K562 (cell line): Measurements from ENCODE around the gene ARHGEF1. TPM values are rescaled to one million over a fixed set of nuclear protein-coding genes. Genes with fewer than 3 reads are reported as not detected.

ENCODE experiments used
- ATAC-seq: fragments of 200-7000 bp; cut with Tn5 transposase; 3 replicates; pipeline ENCODE4 v1.9.1; 2020; ENCODE audit warnings: moderate library complexity
- BruUV-seq: library from RNA; stranded (reverse); fragments of 400-500 nt; replicated peaks from 2 replicates; lab custom pipeline; 2021; lab: Mats Ljungman, UMichigan
- CTCF ChIA-PET: fragments of 300-600 bp; formaldehyde crosslinking; extraction: SDS; loops from one replicate; lab custom pipeline; 2021; ENCODE audit warnings: low intra/inter-chr PET ratio; lab: Yijun Ruan, JAX
- POLR2A ChIA-PET: fragments of 300-600, 350-650 bp; sonication (Branson Sonifier 250); formaldehyde crosslinking; extraction: SDS; loops from one replicate; lab custom pipeline; 2021; ENCODE audit warnings: antibody characterized with exemption, inconsistent platforms; lab: Yijun Ruan, JAX
- DNase-seq, 4 experiments: peaks; one replicate each; pipeline versions ENCODE4 v3.0.0 to v3.0.0-alpha.2; 2011 to 2018; ENCODE audit warnings: low spot score in 3 of 4, mixed read lengths in 3 of 4; ENCODE audit errors: extremely low read depth in 1 of 4
- FAIRE-seq: peaks from 2 replicates; lab custom pipeline; 2011; peaks lifted over from hg19 to GRCh38; lab: Jason Lieb, UNC
- H2AFZ ChIP-seq: 2 replicates; pipeline ENCODE4 v1.6.0; 2011; ENCODE audit warnings: low read depth, low read length, control low read depth, inconsistent platforms
- H3K27ac ChIP-seq: fragments of 200-600 bp; 3 replicates; pipeline ENCODE4 v1.8.0; 2011; ENCODE audit warnings: low read depth, mild to moderate bottlenecking, control low read depth, inconsistent platforms, low read length, moderate library complexity, mixed read lengths; ENCODE audit errors: extremely low read depth
- H3K27me3 ChIP-seq, 2 experiments: fragments of 300-600 bp in 1 of 2; 2 replicates in 1 of 2; 3 replicates in 1 of 2; pipeline versions ENCODE4 v1.6.0 to v1.8.0; 2011; ENCODE audit warnings: inconsistent platforms in 2 of 2, low read length in 2 of 2, mild to moderate bottlenecking in 1 of 2, mixed read lengths in 1 of 2, moderate library complexity in 1 of 2; ENCODE audit not compliant: control insufficient read depth in 2 of 2, insufficient read depth in 2 of 2
- H3K36me3 ChIP-seq: fragments of 300-600 bp; 3 replicates; pipeline ENCODE4 v1.8.0; 2011; ENCODE audit warnings: mild to moderate bottlenecking, low read length, inconsistent platforms; ENCODE audit not compliant: control insufficient read depth, insufficient read depth
- H3K4me1 ChIP-seq, 2 experiments: fragments of 200-600 bp in 1 of 2; replicated peaks in 1 of 2; 2 replicates in 1 of 2; 3 replicates in 1 of 2; pipeline versions ENCODE4 v1.5.1 to v1.8.0; 2011; ENCODE audit warnings: inconsistent platforms in 2 of 2, low read length in 2 of 2, mild to moderate bottlenecking in 1 of 2, mixed read lengths in 1 of 2, moderate library complexity in 1 of 2; ENCODE audit not compliant: control insufficient read depth in 2 of 2, insufficient read depth in 2 of 2
- H3K4me2 ChIP-seq: 2 replicates; pipeline ENCODE4 v1.6.1; 2011; ENCODE audit warnings: low read length, control low read depth, inconsistent platforms, mixed read lengths; ENCODE audit not compliant: insufficient read depth
- H3K4me3 ChIP-seq: fragments of 200-600 bp; sonication (generic), shearing (Covaris generic); 2 replicates; pipeline ENCODE4 v1.5.1; 2016; ENCODE audit warnings: control low read depth, inconsistent platforms
- H3K79me2 ChIP-seq: fragments of 200-600 bp; 3 replicates; pipeline ENCODE4 v1.8.0; 2011; ENCODE audit warnings: low read length, inconsistent platforms; ENCODE audit not compliant: control insufficient read depth, insufficient read depth
- H3K9ac ChIP-seq, 2 experiments: 2 replicates each; pipeline versions ENCODE4 v1.6.0 to v1.6.1; 2011; ENCODE audit warnings: low read depth in 2 of 2, low read length in 2 of 2, control low read depth in 1 of 2, inconsistent platforms in 1 of 2, mild to moderate bottlenecking in 1 of 2, mixed read lengths in 1 of 2; ENCODE audit not compliant: insufficient read depth in 1 of 2
- H3K9me1 ChIP-seq: one replicate; pipeline ENCODE4 v1.6.0; 2011; ENCODE audit warnings: inconsistent platforms, mild to moderate bottlenecking, low read length, moderate library complexity; ENCODE audit not compliant: control insufficient read depth, insufficient read depth
- H3K9me3 ChIP-seq: replicated peaks from 2 replicates; pipeline ENCODE4 v1.5.1; 2011; ENCODE audit warnings: low read depth, low read length, inconsistent platforms; ENCODE audit not compliant: control insufficient read depth, insufficient read depth
- H4K20me1 ChIP-seq: replicated peaks from 2 replicates; pipeline ENCODE4 v1.6.1; 2011; ENCODE audit warnings: low read length, inconsistent platforms, mixed read lengths; ENCODE audit not compliant: control insufficient read depth, insufficient read depth
- ADNP ChIP-seq: fragments of 200-800 bp; sonication (Bioruptor generic); IDR thresholded peaks from 2 replicates; pipeline ENCODE4 v1.6.1; 2016; ENCODE audit warnings: missing genetic modification characterization, missing compliant biosample characterization
- BCOR ChIP-seq: fragments of 450-650 bp; IDR thresholded peaks from 2 replicates; pipeline ENCODE4 v1.6.1; 2016
- CREB1 ChIP-seq, 2 experiments: sonication (generic) in 1 of 2; formaldehyde crosslinking in 1 of 2; IDR thresholded peaks; 2 replicates each; pipeline versions ENCODE4 v1.6.1 to v1.8.0; 2012 to 2022; ENCODE audit warnings: inconsistent platforms in 1 of 2, mild to moderate bottlenecking in 1 of 2, missing genetic modification reagents in 1 of 2, moderate library complexity in 1 of 2
- KDM1A ChIP-seq, 2 experiments: fragments of 450-650 bp; IDR thresholded peaks; 2 replicates each; pipeline ENCODE4 v1.6.1; 2016; ENCODE audit warnings: mild to moderate bottlenecking in 2 of 2
- L3MBTL2 ChIP-seq: fragments of 450-650 bp; IDR thresholded peaks from 2 replicates; pipeline ENCODE4 v1.6.1; 2016; ENCODE audit warnings: mild to moderate bottlenecking, moderate library complexity
- MAX ChIP-seq: sonication (generic); formaldehyde crosslinking; IDR thresholded peaks from 2 replicates; pipeline ENCODE4 v1.9.0; 2022; ENCODE audit warnings: mild to moderate bottlenecking, missing genetic modification reagents
- MNT ChIP-seq, 2 experiments: fragments of 450-650 bp; conservative IDR thresholded peaks; 2 replicates each; pipeline ENCODE4 v1.6.1; 2017; ENCODE audit warnings: mild to moderate bottlenecking in 2 of 2, moderate library complexity in 2 of 2
- PHF8 ChIP-seq: fragments of 200-600 bp; sonication (generic); IDR thresholded peaks from 2 replicates; pipeline ENCODE4 v1.6.1; 2012; ENCODE audit warnings: mixed run types, mild to moderate bottlenecking, inconsistent platforms, low read length, moderate library complexity, borderline replicate concordance
- PURB ChIP-seq: sonication (generic); formaldehyde crosslinking; IDR thresholded peaks from 2 replicates; pipeline ENCODE4 v1.9.0; 2021; ENCODE audit warnings: low read depth, mild to moderate bottlenecking, missing genetic modification reagents
- RBM25 ChIP-seq: fragments of 200-400 bp; formaldehyde crosslinking; IDR thresholded peaks from 2 replicates; pipeline ENCODE4 v1.6.1; 2018; ENCODE audit warnings: low read length, low read depth, moderate library complexity; ENCODE audit not compliant: severe bottlenecking
- USF1 ChIP-seq: sonication (generic); formaldehyde crosslinking; IDR thresholded peaks from 2 replicates; pipeline ENCODE4 v1.9.0; 2022; ENCODE audit warnings: mild to moderate bottlenecking, missing genetic modification reagents
- ZNF551 ChIP-seq: fragments of 250-450 bp; sonication (Bioruptor Pico); IDR thresholded peaks from 2 replicates; pipeline ENCODE4 v1.5.0; 2021; ENCODE audit warnings: mild to moderate bottlenecking, moderate library complexity
- ZNF76 ChIP-seq: fragments of 250-450 bp; sonication (Bioruptor Pico); IDR thresholded peaks from 2 replicates; pipeline ENCODE4 v1.4.0; 2020; ENCODE audit warnings: mild to moderate bottlenecking, moderate library complexity, borderline replicate concordance
- WGBS: fragments of 100-300 bp; shearing (Covaris generic); methylation state at CpG from one replicate; pipeline ENCODE4 v1.1.6; 2016; ENCODE audit warnings: low coverage, mixed read lengths; ENCODE audit not compliant: insufficient coverage; ENCODE audit errors: missing lambda C conversion rate; 5-methylcytosine and 5-hydroxymethylcytosine counted together
- in situ Hi-C: fragments of 300-500 bp; cut with MboI; formaldehyde crosslinking; loops from 4 replicates; pipeline ENCODE4 v1.15.0; 2018; ENCODE audit warnings: inconsistent platforms, mixed read lengths
- intact Hi-C: fragments of 100-400 bp; cut with micrococcal nuclease; formaldehyde crosslinking; loops from 2 replicates; pipeline ENCODE4 v1.14.2; 2022
- polyA plus RNA-seq, 8 experiments: library from polyadenylated mRNA; depleted of rRNA in 4 of 8; stranded (reverse) in 5 of 8; unstranded in 3 of 8; fragments of >200 nt; fragmentation: Nextera tagmentation in 2 of 8; fragmentation: Illumina TruSeq in 1 of 8; extraction: Ambion mirVana in 2 of 8; extraction: Trizol in 1 of 8; gene quantifications; 2 replicates each; pipeline versions ENCODE4 v1.2.1 to v1.2.3, GENCODE V29; 2011 to 2014; ENCODE audit warnings: inconsistent platforms in 1 of 8, missing spikeins in 1 of 8
- total RNA-seq, 7 experiments: library from RNA; depleted of rRNA in 6 of 7; stranded (reverse); fragments of >200 nt in 6 of 7; fragmentation: Illumina TruSeq in 2 of 7; extraction: Trizol in 2 of 7; gene quantifications; 2 replicates each; pipeline versions ENCODE4 v1.2.1 to v1.2.3, GENCODE V29; 2011 to 2021; ENCODE audit warnings: low replicate concordance in 1 of 7

Gene ARHGEF1
- total and polyA plus RNA-seq, 9 of the 15 experiments (the other 6 are each of a cell fraction or from before 2014, with no cell fraction given): 1.9 to 149 (median 29.8) TPM

GRCh38 chr19:41924151-41925145 is 41.5 kb downstream of the ARHGEF1 start:
- DNase-seq: no peak
- Histone ChIP-seq H3K9me3 (no peaks in the 10 kb centered on the region; the same call in 1 of the 2 replicates), H2AFZ (no peak overlapping the region), H4K20me1 (no peaks in the 10 kb centered on the region), H3K9me1 (no peaks in the 10 kb centered on the region), H3K4me2 (no peak overlapping the region), H3K27ac (no peak overlapping the region), H3K79me2 (peaks cover 5% of the 10 kb centered on the region; the same call in 1 of the 3 replicates), H3K36me3 (no peaks in the 10 kb centered on the region), H3K9ac (no peak overlapping the region), H3K4me3 (no peak overlapping the region), H3K27me3 (peaks cover 0 to 4% of the 10 kb centered on the region in 2 experiments; a peak in 3 of 5 replicates), H3K4me1 (peaks cover 13 to 44% of the 10 kb centered on the region in 2 experiments)
- no peak for ATAC-seq
- POLR2A ChIA-PET: interaction anchor here (0.6 to 1.0 kb wide), 2 partner anchors 8 to 17 kb away, joined by 3 to 4 read pairs; no protein-coding TSS in a partner anchor
- in situ Hi-C loops (no loop called here), intact Hi-C loops (no loop called here)
- CTCF ChIA-PET: no interaction called here
- BruUV-seq: no TSS peak
- 17% methylated on average over 13 of the region's 13 CpGs for WGBS
- FAIRE-seq: no peak
- TF ChIP-seq CREB1 (IDR thresholded peaks at IDR 0.05): no peak
- TF ChIP-seq CREB1 (CRISPR knock-in tag; IDR thresholded peaks at IDR 0.05): 0 out of 2 replicates have a peak, but pooled peaks have one; percentile 40
- TF ChIP-seq MAX: peak; percentile 96
- TF ChIP-seq BCOR: peak; percentile 82
- peak in 1 of 2 experiments; percentile 69; a peak in 3 of 4 replicates for TF ChIP-seq KDM1A (IDR thresholded peaks at IDR 0.05)
- no peak for TF ChIP-seq PURB (CRISPR knock-in tag)
- TF ChIP-seq MNT (conservative IDR thresholded peaks at IDR 0.05): peak in 1 of 2 experiments; percentile 38; a peak in 1 of 4 replicates
- TF ChIP-seq L3MBTL2: peak; percentile 88
- no peak for TF ChIP-seq PHF8
- TF ChIP-seq RBM25: peak; percentile 95
- no peak for TF ChIP-seq ZNF76 (CRISPR knock-in tag)
- 0 out of 2 replicates have a peak, but pooled peaks have one; percentile 17 for TF ChIP-seq ADNP (tag)
- TF ChIP-seq ZNF551: no peak
- peak; percentile 65 for TF ChIP-seq USF1 (CRISPR knock-in tag)
